ENCODE data around the gene ZKSCAN1. TPM values are rescaled to one million over a fixed set of nuclear protein-coding genes. Genes with fewer than 3 reads are reported as not detected.

Gene ZKSCAN1
- total RNA-seq, 1 experiment from 2014 or later = 61.2 TPM

DNA sequence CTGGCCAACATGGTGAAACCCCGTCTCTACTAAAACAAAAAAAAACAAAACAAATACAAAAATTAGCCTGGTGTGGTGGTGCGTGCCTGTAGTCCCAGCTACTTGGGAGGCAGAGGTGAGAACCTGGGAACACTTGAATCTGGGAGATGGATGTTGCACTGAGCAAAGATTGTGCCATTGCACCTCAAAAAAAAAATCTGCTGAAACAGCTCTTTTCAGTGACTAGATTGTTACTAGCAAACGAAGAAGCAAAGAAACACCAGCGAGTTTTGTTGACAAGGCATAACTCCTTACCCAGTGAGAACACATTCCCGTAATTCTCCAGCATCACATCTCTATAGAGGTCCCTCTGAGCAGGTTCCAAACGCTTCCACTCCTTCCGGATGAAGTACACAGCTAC, 59.4 kb downstream of the ZKSCAN1 start:
- ChIA-PET POLR2A (no interaction called here), CTCF (no interaction called here), RAD21 (ENCODE audit: low non-redundant PET in 1 of 2, low total read pairs in 2 of 2, uncharacterized antibody in 2 of 2, unreplicated experiment in 2 of 2) (interaction anchor here in 1 of 2 experiments (0.5 kb wide), 1 partner anchor 86 kb away, joined by 3 read pairs; no protein-coding TSS in a partner anchor)
- H3K36me3 ChIP-seq (ENCODE audit: control insufficient read depth in 1 of 2, insufficient read depth in 2 of 2, low read length in 2 of 2) = peaks cover 81 to 90% of the 10 kb centered on the region in 2 experiments
- DNase-seq (ENCODE audit: low read depth, low spot score) = no peak
- BruUV-seq (replicated peaks) = no TSS peak
- peaks cover 22 to 29% of the 10 kb centered on the region in 2 experiments; a peak in 3 of 4 replicates for H3K9me3 ChIP-seq (ENCODE audit: control insufficient read depth in 1 of 2, insufficient read depth in 1 of 2, low read depth in 1 of 2, low read length in 2 of 2)
- no peak overlapping the region for H3K4me2 ChIP-seq (ENCODE audit: low read length)
- no peaks in the 10 kb centered on the region for H4K20me1 ChIP-seq (ENCODE audit: insufficient read depth)
- TF ChIP-seq SP1 (IDR thresholded peaks at IDR 0.05; ENCODE audit: low read depth) (no peak), FOSL1 (IDR thresholded peaks at IDR 0.05; ENCODE audit: low read depth) (no peak), EGR1 (IDR thresholded peaks at IDR 0.05; ENCODE audit: low read depth) (no peak)
- TF ChIP-seq, protein P1, sequence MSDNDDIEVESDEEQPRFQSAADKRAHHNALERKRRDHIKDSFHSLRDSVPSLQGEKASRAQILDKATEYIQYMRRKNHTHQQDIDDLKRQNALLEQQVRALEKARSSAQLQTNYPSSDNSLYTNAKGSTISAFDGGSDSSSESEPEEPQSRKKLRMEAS (IDR thresholded peaks at IDR 0.05) = no peak
- ATAC-seq = no peak
- no peak overlapping the region for H3K27ac ChIP-seq (ENCODE audit: low read depth, low read length)
- no peak overlapping the region for H3K4me3 ChIP-seq (replicated peaks in 1 of 2; ENCODE audit: low read depth in 1 of 2, low read length in 2 of 2)
- no peaks in the 10 kb centered on the region for H3K27me3 ChIP-seq (ENCODE audit: insufficient read depth, low read length)
- H3K79me2 ChIP-seq (ENCODE audit: insufficient read depth, low read length) = peaks cover 49% of the 10 kb centered on the region
- peaks cover 2 to 5% of the 10 kb centered on the region in 2 experiments; a peak in 3 of 4 replicates for H3K4me1 ChIP-seq (ENCODE audit: control insufficient read depth in 1 of 2, insufficient read depth in 2 of 2, low read length in 2 of 2)
- H3K9ac ChIP-seq (ENCODE audit: low read length) = no peak overlapping the region
- intact Hi-C loops (cut with micrococcal nuclease) = no loop called here
- no peaks in the 10 kb centered on the region for H3K9me2 ChIP-seq (ENCODE audit: insufficient read depth)
- H2AFZ ChIP-seq (ENCODE audit: low read depth, low read length, poor library complexity, severe bottlenecking) = no peak overlapping the region

DNA sequence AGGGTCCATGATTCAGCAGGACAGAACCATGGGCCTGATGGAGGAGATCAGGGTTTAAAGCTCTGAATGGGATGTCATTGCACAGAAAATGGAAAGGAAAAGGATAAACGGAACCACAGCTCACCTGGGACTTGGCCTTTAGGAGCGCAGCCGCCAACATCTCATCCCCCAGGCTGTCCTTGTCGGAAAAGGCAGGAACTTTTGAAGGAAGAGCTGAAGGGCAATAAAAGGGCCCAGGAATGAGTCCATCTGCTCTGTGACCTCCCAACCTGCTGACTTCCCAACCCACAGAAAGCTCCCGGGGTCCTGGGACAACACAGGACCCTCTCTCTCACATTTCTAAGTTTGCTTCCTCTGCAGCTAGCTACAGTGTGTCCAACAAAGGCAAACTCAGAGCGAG, 60.0 kb downstream of the ZKSCAN1 start:
- peaks cover 75 to 88% of the 10 kb centered on the region in 2 experiments for H3K36me3 ChIP-seq (ENCODE audit: control insufficient read depth in 1 of 2, insufficient read depth in 2 of 2, low read length in 2 of 2)
- no peak overlapping the region for H3K27ac ChIP-seq (ENCODE audit: low read depth, low read length)
- TF ChIP-seq, protein P2, sequence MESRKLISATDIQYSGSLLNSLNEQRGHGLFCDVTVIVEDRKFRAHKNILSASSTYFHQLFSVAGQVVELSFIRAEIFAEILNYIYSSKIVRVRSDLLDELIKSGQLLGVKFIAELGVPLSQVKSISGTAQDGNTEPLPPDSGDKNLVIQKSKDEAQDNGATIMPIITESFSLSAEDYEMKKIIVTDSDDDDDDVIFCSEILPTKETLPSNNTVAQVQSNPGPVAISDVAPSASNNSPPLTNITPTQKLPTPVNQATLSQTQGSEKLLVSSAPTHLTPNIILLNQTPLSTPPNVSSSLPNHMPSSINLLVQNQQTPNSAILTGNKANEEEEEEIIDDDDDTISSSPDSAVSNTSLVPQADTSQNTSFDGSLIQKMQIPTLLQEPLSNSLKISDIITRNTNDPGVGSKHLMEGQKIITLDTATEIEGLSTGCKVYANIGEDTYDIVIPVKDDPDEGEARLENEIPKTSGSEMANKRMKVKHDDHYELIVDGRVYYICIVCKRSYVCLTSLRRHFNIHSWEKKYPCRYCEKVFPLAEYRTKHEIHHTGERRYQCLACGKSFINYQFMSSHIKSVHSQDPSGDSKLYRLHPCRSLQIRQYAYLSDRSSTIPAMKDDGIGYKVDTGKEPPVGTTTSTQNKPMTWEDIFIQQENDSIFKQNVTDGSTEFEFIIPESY (IDR thresholded peaks at IDR 0.05; ENCODE audit: extremely low read depth, insufficient replicate concordance, low read length) = no peak
- TF ChIP-seq, protein P3, sequence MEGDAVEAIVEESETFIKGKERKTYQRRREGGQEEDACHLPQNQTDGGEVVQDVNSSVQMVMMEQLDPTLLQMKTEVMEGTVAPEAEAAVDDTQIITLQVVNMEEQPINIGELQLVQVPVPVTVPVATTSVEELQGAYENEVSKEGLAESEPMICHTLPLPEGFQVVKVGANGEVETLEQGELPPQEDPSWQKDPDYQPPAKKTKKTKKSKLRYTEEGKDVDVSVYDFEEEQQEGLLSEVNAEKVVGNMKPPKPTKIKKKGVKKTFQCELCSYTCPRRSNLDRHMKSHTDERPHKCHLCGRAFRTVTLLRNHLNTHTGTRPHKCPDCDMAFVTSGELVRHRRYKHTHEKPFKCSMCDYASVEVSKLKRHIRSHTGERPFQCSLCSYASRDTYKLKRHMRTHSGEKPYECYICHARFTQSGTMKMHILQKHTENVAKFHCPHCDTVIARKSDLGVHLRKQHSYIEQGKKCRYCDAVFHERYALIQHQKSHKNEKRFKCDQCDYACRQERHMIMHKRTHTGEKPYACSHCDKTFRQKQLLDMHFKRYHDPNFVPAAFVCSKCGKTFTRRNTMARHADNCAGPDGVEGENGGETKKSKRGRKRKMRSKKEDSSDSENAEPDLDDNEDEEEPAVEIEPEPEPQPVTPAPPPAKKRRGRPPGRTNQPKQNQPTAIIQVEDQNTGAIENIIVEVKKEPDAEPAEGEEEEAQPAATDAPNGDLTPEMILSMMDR (IDR thresholded peaks at IDR 0.05 in 2 of 3, conservative IDR thresholded peaks at IDR 0.05 in 1 of 3; ENCODE audit: borderline replicate concordance in 1 of 3, insufficient read depth in 1 of 3, low read depth in 2 of 3, low read length in 2 of 3) = no peak
- TF ChIP-seq TCF7L2 (IDR thresholded peaks at IDR 0.05; ENCODE audit: borderline replicate concordance, extremely low read depth, insufficient read depth, insufficient read length) (no peak), EZH2 (IDR thresholded peaks at IDR 0.05) (no peak)
- H3K4me2 ChIP-seq (ENCODE audit: low read length) = no peak overlapping the region
- ChIA-PET RAD21 (ENCODE audit: low non-redundant PET in 1 of 2, low total read pairs in 2 of 2, uncharacterized antibody in 2 of 2, unreplicated experiment in 2 of 2) (interaction anchor here in 1 of 2 experiments (0.5 kb wide), 1 partner anchor 87 kb away, joined by 3 read pairs; no protein-coding TSS in a partner anchor), POLR2A (no interaction called here), CTCF (no interaction called here)
- peaks cover 17 to 26% of the 10 kb centered on the region in 2 experiments; a peak in 3 of 4 replicates for H3K9me3 ChIP-seq (ENCODE audit: control insufficient read depth in 1 of 2, insufficient read depth in 1 of 2, low read depth in 1 of 2, low read length in 2 of 2)
- no peaks in the 10 kb centered on the region for H4K20me1 ChIP-seq (ENCODE audit: insufficient read depth)
- ATAC-seq (no peak), DNase-seq (ENCODE audit: low read depth, low spot score) (no peak)
- peaks cover 8 to 9% of the 10 kb centered on the region in 2 experiments for H3K4me1 ChIP-seq (ENCODE audit: control insufficient read depth in 1 of 2, insufficient read depth in 2 of 2, low read length in 2 of 2)
- intact Hi-C loops (cut with micrococcal nuclease) = no loop called here
- H2AFZ ChIP-seq (ENCODE audit: low read depth, low read length, poor library complexity, severe bottlenecking) = no peak overlapping the region
- no peak overlapping the region for H3K4me3 ChIP-seq (replicated peaks in 1 of 2; ENCODE audit: low read depth in 1 of 2, low read length in 2 of 2)
- peaks cover 55% of the 10 kb centered on the region for H3K79me2 ChIP-seq (ENCODE audit: insufficient read depth, low read length)
- no peaks in the 10 kb centered on the region for H3K9me2 ChIP-seq (ENCODE audit: insufficient read depth)
- H3K27me3 ChIP-seq (ENCODE audit: insufficient read depth, low read length) = no peaks in the 10 kb centered on the region
- no peak overlapping the region for H3K9ac ChIP-seq (ENCODE audit: low read length)
- no TSS peak for BruUV-seq (replicated peaks)
